NT2/D1 (cell line): ENCODE results near the gene FBXL4.

Experiments
- YY1 ChIP-seq: IDR thresholded peaks from 2 replicates; pipeline ENCODE4 v1.6.1; 2011; ENCODE audit not compliant: insufficient read length, insufficient read depth
- ZNF274 ChIP-seq: IDR thresholded peaks from 2 replicates; pipeline ENCODE4 v1.6.1; 2011; ENCODE audit warnings: mild to moderate bottlenecking, low read depth, low read length

DNA sequence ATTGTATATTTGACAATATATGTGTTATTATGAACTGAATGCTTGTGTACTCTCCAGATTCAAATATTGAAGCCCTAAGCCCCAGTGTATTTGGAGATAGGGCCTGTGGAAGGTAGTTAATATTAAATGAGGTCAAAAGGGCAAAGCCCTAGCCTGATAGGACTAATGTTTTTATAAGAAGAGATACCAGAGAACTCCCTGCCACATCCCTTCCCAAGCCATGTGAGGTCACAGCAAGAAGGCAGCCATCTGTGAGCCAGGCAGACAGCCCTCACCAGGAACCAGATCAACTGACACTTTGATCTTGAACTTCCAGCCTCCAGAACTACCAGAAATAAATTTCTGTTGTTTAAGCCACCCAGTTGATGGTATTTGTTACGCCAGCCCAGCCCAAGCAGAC lies 36.4 kb upstream of the FBXL4 start:
- TF ChIP-seq YY1 (no peak), ZNF274 (no peak)
